ENCODE data around the gene IGFBP6.
A peak's percentile ranks its signal among the peaks of the same experiment; 100 is the strongest.

Gene IGFBP6

GRCh38 chr12:53048033-53048779, 49.3 kb upstream of the IGFBP6 start (continued):
- TF ChIP-seq ZNF211 (tag by site-specific recombination; IDR thresholded peaks at IDR 0.05; ENCODE audit: low read depth), result no peak
- TF ChIP-seq ZNF843 (tag by site-specific recombination; IDR thresholded peaks at IDR 0.05), result no peak
- TF ChIP-seq, protein P1, sequence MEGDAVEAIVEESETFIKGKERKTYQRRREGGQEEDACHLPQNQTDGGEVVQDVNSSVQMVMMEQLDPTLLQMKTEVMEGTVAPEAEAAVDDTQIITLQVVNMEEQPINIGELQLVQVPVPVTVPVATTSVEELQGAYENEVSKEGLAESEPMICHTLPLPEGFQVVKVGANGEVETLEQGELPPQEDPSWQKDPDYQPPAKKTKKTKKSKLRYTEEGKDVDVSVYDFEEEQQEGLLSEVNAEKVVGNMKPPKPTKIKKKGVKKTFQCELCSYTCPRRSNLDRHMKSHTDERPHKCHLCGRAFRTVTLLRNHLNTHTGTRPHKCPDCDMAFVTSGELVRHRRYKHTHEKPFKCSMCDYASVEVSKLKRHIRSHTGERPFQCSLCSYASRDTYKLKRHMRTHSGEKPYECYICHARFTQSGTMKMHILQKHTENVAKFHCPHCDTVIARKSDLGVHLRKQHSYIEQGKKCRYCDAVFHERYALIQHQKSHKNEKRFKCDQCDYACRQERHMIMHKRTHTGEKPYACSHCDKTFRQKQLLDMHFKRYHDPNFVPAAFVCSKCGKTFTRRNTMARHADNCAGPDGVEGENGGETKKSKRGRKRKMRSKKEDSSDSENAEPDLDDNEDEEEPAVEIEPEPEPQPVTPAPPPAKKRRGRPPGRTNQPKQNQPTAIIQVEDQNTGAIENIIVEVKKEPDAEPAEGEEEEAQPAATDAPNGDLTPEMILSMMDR (tag by site-specific recombination; IDR thresholded peaks at IDR 0.05), result peak; percentile 83
- TF ChIP-seq ZNF837 (tag by site-specific recombination; IDR thresholded peaks at IDR 0.05), result no peak
- TF ChIP-seq, protein P2, sequence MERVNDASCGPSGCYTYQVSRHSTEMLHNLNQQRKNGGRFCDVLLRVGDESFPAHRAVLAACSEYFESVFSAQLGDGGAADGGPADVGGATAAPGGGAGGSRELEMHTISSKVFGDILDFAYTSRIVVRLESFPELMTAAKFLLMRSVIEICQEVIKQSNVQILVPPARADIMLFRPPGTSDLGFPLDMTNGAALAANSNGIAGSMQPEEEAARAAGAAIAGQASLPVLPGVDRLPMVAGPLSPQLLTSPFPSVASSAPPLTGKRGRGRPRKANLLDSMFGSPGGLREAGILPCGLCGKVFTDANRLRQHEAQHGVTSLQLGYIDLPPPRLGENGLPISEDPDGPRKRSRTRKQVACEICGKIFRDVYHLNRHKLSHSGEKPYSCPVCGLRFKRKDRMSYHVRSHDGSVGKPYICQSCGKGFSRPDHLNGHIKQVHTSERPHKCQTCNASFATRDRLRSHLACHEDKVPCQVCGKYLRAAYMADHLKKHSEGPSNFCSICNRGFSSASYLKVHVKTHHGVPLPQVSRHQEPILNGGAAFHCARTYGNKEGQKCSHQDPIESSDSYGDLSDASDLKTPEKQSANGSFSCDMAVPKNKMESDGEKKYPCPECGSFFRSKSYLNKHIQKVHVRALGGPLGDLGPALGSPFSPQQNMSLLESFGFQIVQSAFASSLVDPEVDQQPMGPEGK (tag by site-specific recombination; IDR thresholded peaks at IDR 0.05), result peak; percentile 77
- no peak for TF ChIP-seq ZNF473 (tag by site-specific recombination; IDR thresholded peaks at IDR 0.05)
- no peak for TF ChIP-seq ZNF830 (tag by site-specific recombination; IDR thresholded peaks at IDR 0.05; ENCODE audit: low read depth)
- no peak for TF ChIP-seq ZNF785 (tag by site-specific recombination; IDR thresholded peaks at IDR 0.05)
- TF ChIP-seq, protein P3, sequence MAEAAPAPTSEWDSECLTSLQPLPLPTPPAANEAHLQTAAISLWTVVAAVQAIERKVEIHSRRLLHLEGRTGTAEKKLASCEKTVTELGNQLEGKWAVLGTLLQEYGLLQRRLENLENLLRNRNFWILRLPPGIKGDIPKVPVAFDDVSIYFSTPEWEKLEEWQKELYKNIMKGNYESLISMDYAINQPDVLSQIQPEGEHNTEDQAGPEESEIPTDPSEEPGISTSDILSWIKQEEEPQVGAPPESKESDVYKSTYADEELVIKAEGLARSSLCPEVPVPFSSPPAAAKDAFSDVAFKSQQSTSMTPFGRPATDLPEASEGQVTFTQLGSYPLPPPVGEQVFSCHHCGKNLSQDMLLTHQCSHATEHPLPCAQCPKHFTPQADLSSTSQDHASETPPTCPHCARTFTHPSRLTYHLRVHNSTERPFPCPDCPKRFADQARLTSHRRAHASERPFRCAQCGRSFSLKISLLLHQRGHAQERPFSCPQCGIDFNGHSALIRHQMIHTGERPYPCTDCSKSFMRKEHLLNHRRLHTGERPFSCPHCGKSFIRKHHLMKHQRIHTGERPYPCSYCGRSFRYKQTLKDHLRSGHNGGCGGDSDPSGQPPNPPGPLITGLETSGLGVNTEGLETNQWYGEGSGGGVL (tag by site-specific recombination; IDR thresholded peaks at IDR 0.05), result no peak
- TF ChIP-seq ZNF140 (tag by site-specific recombination; IDR thresholded peaks at IDR 0.05), result no peak
- 0 out of 2 replicates have a peak, but pooled peaks have one; percentile 13 for TF ChIP-seq SP7 (tag by site-specific recombination; IDR thresholded peaks at IDR 0.05)
- TF ChIP-seq, protein P4, sequence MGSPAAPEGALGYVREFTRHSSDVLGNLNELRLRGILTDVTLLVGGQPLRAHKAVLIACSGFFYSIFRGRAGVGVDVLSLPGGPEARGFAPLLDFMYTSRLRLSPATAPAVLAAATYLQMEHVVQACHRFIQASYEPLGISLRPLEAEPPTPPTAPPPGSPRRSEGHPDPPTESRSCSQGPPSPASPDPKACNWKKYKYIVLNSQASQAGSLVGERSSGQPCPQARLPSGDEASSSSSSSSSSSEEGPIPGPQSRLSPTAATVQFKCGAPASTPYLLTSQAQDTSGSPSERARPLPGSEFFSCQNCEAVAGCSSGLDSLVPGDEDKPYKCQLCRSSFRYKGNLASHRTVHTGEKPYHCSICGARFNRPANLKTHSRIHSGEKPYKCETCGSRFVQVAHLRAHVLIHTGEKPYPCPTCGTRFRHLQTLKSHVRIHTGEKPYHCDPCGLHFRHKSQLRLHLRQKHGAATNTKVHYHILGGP (tag by site-specific recombination; IDR thresholded peaks at IDR 0.05), result no peak
- no peak for TF ChIP-seq ZNF239 (tag by site-specific recombination; IDR thresholded peaks at IDR 0.05)
- no peak for TF ChIP-seq ZNF423 (tag by site-specific recombination; IDR thresholded peaks at IDR 0.05)
- peak; percentile 7; the same call in 1 of the 2 replicates for TF ChIP-seq EGR2 (tag by site-specific recombination; IDR thresholded peaks at IDR 0.05; ENCODE audit: low read depth)
- no peak for TF ChIP-seq ZNF366 (tag by site-specific recombination; conservative IDR thresholded peaks at IDR 0.05)
- no peak for TF ChIP-seq ZNF747 (tag by site-specific recombination; IDR thresholded peaks at IDR 0.05)
- TF ChIP-seq, protein P5, sequence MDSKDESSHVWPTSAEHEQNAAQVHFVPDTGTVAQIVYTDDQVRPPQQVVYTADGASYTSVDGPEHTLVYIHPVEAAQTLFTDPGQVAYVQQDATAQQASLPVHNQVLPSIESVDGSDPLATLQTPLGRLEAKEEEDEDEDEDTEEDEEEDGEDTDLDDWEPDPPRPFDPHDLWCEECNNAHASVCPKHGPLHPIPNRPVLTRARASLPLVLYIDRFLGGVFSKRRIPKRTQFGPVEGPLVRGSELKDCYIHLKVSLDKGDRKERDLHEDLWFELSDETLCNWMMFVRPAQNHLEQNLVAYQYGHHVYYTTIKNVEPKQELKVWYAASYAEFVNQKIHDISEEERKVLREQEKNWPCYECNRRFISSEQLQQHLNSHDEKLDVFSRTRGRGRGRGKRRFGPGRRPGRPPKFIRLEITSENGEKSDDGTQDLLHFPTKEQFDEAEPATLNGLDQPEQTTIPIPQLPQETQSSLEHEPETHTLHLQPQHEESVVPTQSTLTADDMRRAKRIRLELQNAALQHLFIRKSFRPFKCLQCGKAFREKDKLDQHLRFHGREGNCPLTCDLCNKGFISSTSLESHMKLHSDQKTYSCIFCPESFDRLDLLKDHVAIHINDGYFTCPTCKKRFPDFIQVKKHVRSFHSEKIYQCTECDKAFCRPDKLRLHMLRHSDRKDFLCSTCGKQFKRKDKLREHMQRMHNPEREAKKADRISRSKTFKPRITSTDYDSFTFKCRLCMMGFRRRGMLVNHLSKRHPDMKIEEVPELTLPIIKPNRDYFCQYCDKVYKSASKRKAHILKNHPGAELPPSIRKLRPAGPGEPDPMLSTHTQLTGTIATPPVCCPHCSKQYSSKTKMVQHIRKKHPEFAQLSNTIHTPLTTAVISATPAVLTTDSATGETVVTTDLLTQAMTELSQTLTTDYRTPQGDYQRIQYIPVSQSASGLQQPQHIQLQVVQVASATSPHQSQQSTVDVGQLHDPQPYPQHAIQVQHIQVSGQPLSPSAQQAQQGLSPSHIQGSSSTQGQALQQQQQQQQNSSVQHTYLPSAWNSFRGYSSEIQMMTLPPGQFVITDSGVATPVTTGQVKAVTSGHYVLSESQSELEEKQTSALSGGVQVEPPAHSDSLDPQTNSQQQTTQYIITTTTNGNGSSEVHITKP (tag by site-specific recombination; IDR thresholded peaks at IDR 0.05), result peak; percentile 99
- peak; percentile 14; the same call in 1 of the 2 replicates for TF ChIP-seq ZNF146 (tag by site-specific recombination; IDR thresholded peaks at IDR 0.05)
- no peak for TF ChIP-seq ZNF10 (tag by site-specific recombination; IDR thresholded peaks at IDR 0.05)
- TF ChIP-seq, protein P6, sequence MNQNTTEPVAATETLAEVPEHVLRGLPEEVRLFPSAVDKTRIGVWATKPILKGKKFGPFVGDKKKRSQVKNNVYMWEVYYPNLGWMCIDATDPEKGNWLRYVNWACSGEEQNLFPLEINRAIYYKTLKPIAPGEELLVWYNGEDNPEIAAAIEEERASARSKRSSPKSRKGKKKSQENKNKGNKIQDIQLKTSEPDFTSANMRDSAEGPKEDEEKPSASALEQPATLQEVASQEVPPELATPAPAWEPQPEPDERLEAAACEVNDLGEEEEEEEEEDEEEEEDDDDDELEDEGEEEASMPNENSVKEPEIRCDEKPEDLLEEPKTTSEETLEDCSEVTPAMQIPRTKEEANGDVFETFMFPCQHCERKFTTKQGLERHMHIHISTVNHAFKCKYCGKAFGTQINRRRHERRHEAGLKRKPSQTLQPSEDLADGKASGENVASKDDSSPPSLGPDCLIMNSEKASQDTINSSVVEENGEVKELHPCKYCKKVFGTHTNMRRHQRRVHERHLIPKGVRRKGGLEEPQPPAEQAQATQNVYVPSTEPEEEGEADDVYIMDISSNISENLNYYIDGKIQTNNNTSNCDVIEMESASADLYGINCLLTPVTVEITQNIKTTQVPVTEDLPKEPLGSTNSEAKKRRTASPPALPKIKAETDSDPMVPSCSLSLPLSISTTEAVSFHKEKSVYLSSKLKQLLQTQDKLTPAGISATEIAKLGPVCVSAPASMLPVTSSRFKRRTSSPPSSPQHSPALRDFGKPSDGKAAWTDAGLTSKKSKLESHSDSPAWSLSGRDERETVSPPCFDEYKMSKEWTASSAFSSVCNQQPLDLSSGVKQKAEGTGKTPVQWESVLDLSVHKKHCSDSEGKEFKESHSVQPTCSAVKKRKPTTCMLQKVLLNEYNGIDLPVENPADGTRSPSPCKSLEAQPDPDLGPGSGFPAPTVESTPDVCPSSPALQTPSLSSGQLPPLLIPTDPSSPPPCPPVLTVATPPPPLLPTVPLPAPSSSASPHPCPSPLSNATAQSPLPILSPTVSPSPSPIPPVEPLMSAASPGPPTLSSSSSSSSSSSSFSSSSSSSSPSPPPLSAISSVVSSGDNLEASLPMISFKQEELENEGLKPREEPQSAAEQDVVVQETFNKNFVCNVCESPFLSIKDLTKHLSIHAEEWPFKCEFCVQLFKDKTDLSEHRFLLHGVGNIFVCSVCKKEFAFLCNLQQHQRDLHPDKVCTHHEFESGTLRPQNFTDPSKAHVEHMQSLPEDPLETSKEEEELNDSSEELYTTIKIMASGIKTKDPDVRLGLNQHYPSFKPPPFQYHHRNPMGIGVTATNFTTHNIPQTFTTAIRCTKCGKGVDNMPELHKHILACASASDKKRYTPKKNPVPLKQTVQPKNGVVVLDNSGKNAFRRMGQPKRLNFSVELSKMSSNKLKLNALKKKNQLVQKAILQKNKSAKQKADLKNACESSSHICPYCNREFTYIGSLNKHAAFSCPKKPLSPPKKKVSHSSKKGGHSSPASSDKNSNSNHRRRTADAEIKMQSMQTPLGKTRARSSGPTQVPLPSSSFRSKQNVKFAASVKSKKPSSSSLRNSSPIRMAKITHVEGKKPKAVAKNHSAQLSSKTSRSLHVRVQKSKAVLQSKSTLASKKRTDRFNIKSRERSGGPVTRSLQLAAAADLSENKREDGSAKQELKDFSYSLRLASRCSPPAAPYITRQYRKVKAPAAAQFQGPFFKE (tag by site-specific recombination; IDR thresholded peaks at IDR 0.05; ENCODE audit: borderline replicate concordance), result no peak
- TF ChIP-seq ZBTB48 (tag by site-specific recombination; IDR thresholded peaks at IDR 0.05), result peak; percentile 23; the same call in 1 of the 2 replicates
- TF ChIP-seq ZNF776 (tag by site-specific recombination; IDR thresholded peaks at IDR 0.05; ENCODE audit: borderline replicate concordance), result no peak

Measured in HEK293 (cell line).